ENCODE data around the gene ATP5MG.
"Not testable (repeated sequence)": the region's sequence is repeated elsewhere in the genome, so short reads cannot be mapped to it uniquely, and the experiment has no call there.

Gene ATP5MG

GRCh38 chr11:118410055-118410745 is 8.8 kb downstream of the ATP5MG start:
- DNase-seq (ENCODE audit: low read depth) = no peak

- no peak for DNase-seq (ENCODE audit: low read depth)
Measured at GRCh38 chr11:118411530-118411929, 10.1 kb downstream of the ATP5MG start.

- DNase-seq (ENCODE audit: low read depth) = no peak
Measured at GRCh38 chr11:118412921-118413320, 11.5 kb downstream of the ATP5MG start.

GRCh38 chr11:118415062-118415738 is 13.8 kb downstream of the ATP5MG start:
- DNase-seq (ENCODE audit: low read depth) = no peak

GRCh38 chr11:118415739-118416068 is 14.3 kb downstream of the ATP5MG start:
- DNase-seq (ENCODE audit: low read depth) = no peak

GRCh38 chr11:118416900-118417299 is 15.5 kb downstream of the ATP5MG start:
- DNase-seq (ENCODE audit: low read depth) = not testable (repeated sequence)

GRCh38 chr11:118417801-118418200 is 16.4 kb downstream of the ATP5MG start:
- DNase-seq (ENCODE audit: low read depth) = no peak

GRCh38 chr11:118418766-118419165 is 17.4 kb downstream of the ATP5MG start:
- DNase-seq (ENCODE audit: low read depth) = no peak

- no peak for DNase-seq (ENCODE audit: low read depth)
Measured at GRCh38 chr11:118427707-118428106, 26.3 kb downstream of the ATP5MG start.

- no peak for DNase-seq (ENCODE audit: low read depth)
Measured at GRCh38 chr11:118430956-118431355, 29.6 kb downstream of the ATP5MG start.

- DNase-seq (ENCODE audit: low read depth) = no peak
Measured at GRCh38 chr11:118434123-118434552, 32.7 kb downstream of the ATP5MG start.

GRCh38 chr11:118434553-118435289 is 33.3 kb downstream of the ATP5MG start:
- DNase-seq (ENCODE audit: low read depth) = no peak

- no peak for DNase-seq (ENCODE audit: low read depth)
Measured at GRCh38 chr11:118435290-118435892, 34.0 kb downstream of the ATP5MG start.

- DNase-seq (ENCODE audit: low read depth) = peak; percentile 89
Measured at GRCh38 chr11:118435893-118436624, 34.7 kb downstream of the ATP5MG start, which contains the start of gene KMT2A. Gene KMT2A (plus strand): TSS chr11:118436492. CDS start chr11:118436513, 21 bp downstream.

GRCh38 chr11:118436639-118437207 is 35.3 kb downstream of the ATP5MG start:
- no peak for DNase-seq (ENCODE audit: low read depth)

- no peak for DNase-seq (ENCODE audit: low read depth)
Measured at GRCh38 chr11:118437208-118438125, 36.1 kb downstream of the ATP5MG start.

- no peak for DNase-seq (ENCODE audit: low read depth)
Measured at GRCh38 chr11:118438314-118438931, 37.0 kb downstream of the ATP5MG start.

- no peak for DNase-seq (ENCODE audit: low read depth)
Measured at GRCh38 chr11:118439646-118440045, 38.2 kb downstream of the ATP5MG start.

GRCh38 chr11:118441770-118442275 is 40.4 kb downstream of the ATP5MG start:
- no peak for DNase-seq (ENCODE audit: low read depth)

- no peak for DNase-seq (ENCODE audit: low read depth)
Measured at GRCh38 chr11:118442301-118442700, 40.9 kb downstream of the ATP5MG start.
